Bronchial epithelial cell (primary cell): ENCODE data around the gene SPANXD. TPM values are rescaled to one million over a fixed set of nuclear protein-coding genes. Genes with fewer than 3 reads are reported as not detected.

Experiments used
- DNase-seq: peaks from one replicate; pipeline ENCODE4 v3.0.0-alpha.2; 2010; ENCODE audit warnings: low read depth
- FAIRE-seq: peaks from 2 replicates; lab custom pipeline; 2011; peaks lifted over from hg19 to GRCh38; lab: Jason Lieb, UNC
- H3K27me3 ChIP-seq: 2 replicates; pipeline ENCODE4 v1.5.1; 2011; ENCODE audit warnings: low read length; ENCODE audit not compliant: control insufficient read depth, insufficient read depth
- H3K36me3 ChIP-seq: 2 replicates; pipeline ENCODE4 v1.5.1; 2011; ENCODE audit warnings: low read length; ENCODE audit not compliant: control insufficient read depth, insufficient read depth
- H3K4me3 ChIP-seq: 2 replicates; pipeline ENCODE4 v1.5.1; 2011; ENCODE audit warnings: mild to moderate bottlenecking, low read depth, low read length, control low read depth
- CTCF ChIP-seq: IDR thresholded peaks from 2 replicates; pipeline ENCODE4 v1.5.1; 2011; ENCODE audit warnings: mild to moderate bottlenecking, moderate library complexity, low read length, control low read depth, inconsistent platforms; ENCODE audit not compliant: insufficient read depth, severe bottlenecking
- total RNA-seq: library from RNA; depleted of rRNA; stranded (reverse); fragments of >200 nt; gene quantifications from 2 replicates; pipeline ENCODE4 v1.2.1, GENCODE V29; 2014

SPANXD gene
- total RNA-seq, 1 donor from 2014 or later: not detected

DNA sequence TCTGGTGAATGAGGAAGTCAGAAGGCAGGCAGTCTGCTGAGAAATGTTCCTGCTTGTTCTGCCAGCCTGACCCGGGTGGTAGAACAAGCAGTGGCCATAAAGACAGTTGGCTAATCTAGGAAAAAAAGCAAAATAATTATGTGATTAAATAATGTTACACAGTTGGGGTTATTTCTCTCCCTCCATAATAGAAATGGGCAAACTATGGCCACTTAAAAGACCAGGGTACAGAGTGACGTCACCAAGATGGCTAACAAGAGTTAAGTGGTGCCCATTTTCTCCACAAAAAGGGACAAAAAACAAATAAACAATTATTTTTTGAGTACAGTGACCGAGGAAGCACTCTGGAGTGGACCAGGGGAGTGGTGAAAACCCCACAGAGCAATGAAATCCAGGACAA lies 16.1 kb upstream of the SPANXD start:
- DNase-seq (no peak), FAIRE-seq (no peak)
- TF ChIP-seq CTCF: no peak
- no peaks in the 10 kb centered on the region for H3K36me3 ChIP-seq
- no peak overlapping the region for H3K4me3 ChIP-seq
- H3K27me3 ChIP-seq: no peaks in the 10 kb centered on the region

- Histone ChIP-seq H3K36me3 (no peaks in the 10 kb centered on the region), H3K27me3 (no peaks in the 10 kb centered on the region), H3K4me3 (no peak overlapping the region)
- FAIRE-seq (no peak), DNase-seq (no peak)
- no peak for TF ChIP-seq CTCF
Observed at GRCh38 chrX:141701072-141701471, 2.5 kb upstream of the SPANXD start.

DNA sequence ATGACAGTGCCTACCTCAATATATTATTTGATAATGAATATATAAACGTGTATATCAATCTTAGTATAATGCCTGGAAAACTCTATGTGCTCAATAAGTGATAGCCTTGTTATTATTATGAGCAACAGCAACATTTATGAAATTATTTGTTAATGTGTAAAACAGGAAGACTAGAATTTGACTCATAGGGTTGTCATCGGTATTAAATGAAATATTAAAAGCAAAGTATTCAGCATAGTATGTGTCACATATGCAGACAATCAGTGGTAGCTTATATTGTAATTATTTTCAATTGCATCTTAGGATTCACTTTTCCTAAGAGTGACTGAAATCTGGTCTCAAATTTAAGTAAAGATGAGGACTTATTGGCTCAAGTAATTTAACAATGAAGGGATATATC lies 24.6 kb downstream of the SPANXD start:
- Histone ChIP-seq H3K36me3 (no peaks in the 10 kb centered on the region), H3K27me3 (no peaks in the 10 kb centered on the region), H3K4me3 (no peak overlapping the region)
- no peak for TF ChIP-seq CTCF
- DNase-seq (peak; percentile 38), FAIRE-seq (no peak)

- DNase-seq: no peak
- no peak overlapping the region for H3K4me3 ChIP-seq
Observed at GRCh38 chrX:141669689-141670088, 28.9 kb downstream of the SPANXD start.

DNA sequence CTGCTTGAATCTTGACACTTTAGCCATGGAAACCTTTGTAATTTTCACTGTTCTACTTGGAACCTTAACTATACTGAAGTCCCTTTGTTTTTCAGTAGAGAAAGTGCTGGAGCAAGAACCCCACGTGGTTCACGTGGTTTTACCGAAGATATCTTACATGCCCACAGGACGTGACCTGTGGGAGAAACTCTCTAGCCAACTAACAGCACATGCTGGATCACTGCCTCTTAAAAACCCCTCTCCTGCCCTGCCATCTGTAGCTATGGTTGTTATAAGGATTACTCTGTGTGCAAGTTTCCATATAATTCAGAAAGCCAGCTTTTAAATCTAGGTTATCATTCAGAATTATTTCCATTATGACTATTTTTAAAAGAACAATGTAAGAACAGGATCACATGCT lies 30.2 kb downstream of the SPANXD start:
- Histone ChIP-seq H3K4me3 (no peak overlapping the region), H3K27me3 (no peaks in the 10 kb centered on the region), H3K36me3 (no peaks in the 10 kb centered on the region)
- no peak for DNase-seq
- no peak for TF ChIP-seq CTCF
- FAIRE-seq: no peak

More at GRCh38 chrX:141669689-141670088, 28.9 kb downstream of the SPANXD start:
- no peaks in the 10 kb centered on the region for H3K27me3 ChIP-seq
- no peak for TF ChIP-seq CTCF
- FAIRE-seq: no peak
- H3K36me3 ChIP-seq: no peaks in the 10 kb centered on the region

GRCh38 chrX:141662781-141663180 lies 35.8 kb downstream of the SPANXD start:
- H3K27me3 ChIP-seq: no peaks in the 10 kb centered on the region
- no peaks in the 10 kb centered on the region for H3K36me3 ChIP-seq
- H3K4me3 ChIP-seq: no peak overlapping the region
- FAIRE-seq (no peak), DNase-seq (no peak)
- no peak for TF ChIP-seq CTCF
